HEK293 (cell line): Measurements from ENCODE around the gene RPL22.
A peak's percentile ranks its signal among the peaks of the same experiment; 100 is the strongest.

ENCODE experiments used
- CTCF ChIA-PET: fragments of 350-600 bp; formaldehyde crosslinking; extraction: SDS; loops from one replicate; lab custom pipeline; 2021; ENCODE audit warnings: antibody characterized with exemption; lab: Yijun Ruan, JAX
- POLR2A ChIA-PET: fragments of 300-600 bp; formaldehyde crosslinking; extraction: SDS; loops from one replicate; lab custom pipeline; 2020; ENCODE audit warnings: antibody characterized with exemption, inconsistent platforms; lab: Yijun Ruan, JAX
- H3K27ac ChIP-seq: fragments of 200-500 bp; sonication (Bioruptor generic); 2 replicates; pipeline ENCODE4 v1.5.1; 2014; ENCODE audit warnings: low read depth, low read length, control low read depth, inconsistent platforms; ENCODE audit errors: extremely low read depth
- H3K36me3 ChIP-seq, 2 experiments: fragments of 200-500 bp in 1 of 2; sonication (Bioruptor generic) in 1 of 2; 1 replicate in 1 of 2; 2 replicates in 1 of 2; pipeline ENCODE4 v1.5.1; 2014 to 2017; ENCODE audit warnings: inconsistent platforms in 2 of 2, low read length in 2 of 2; ENCODE audit not compliant: control insufficient read depth in 2 of 2, insufficient read depth in 1 of 2
- H3K4me1 ChIP-seq: fragments of 200-500 bp; sonication (Bioruptor generic); 2 replicates; pipeline ENCODE4 v1.5.1; 2014; ENCODE audit warnings: mild to moderate bottlenecking, low read length, inconsistent platforms; ENCODE audit not compliant: control insufficient read depth, insufficient read depth
- H3K4me3 ChIP-seq: 2 replicates; pipeline ENCODE4 v1.5.1; 2011; ENCODE audit warnings: low read depth, mild to moderate bottlenecking, control low read depth, low read length, moderate library complexity
- H3K9me3 ChIP-seq: fragments of 200-500 bp; sonication (Bioruptor generic); 2 replicates; pipeline ENCODE4 v1.5.1; 2014; ENCODE audit warnings: low read depth, low read length, inconsistent platforms; ENCODE audit not compliant: control insufficient read depth, insufficient read depth
- KLF16 ChIP-seq: fragments of 450-650 bp; formaldehyde crosslinking; IDR thresholded peaks from 2 replicates; pipeline ENCODE4 v1.5.1; 2017; ENCODE audit warnings: missing biosample characterization, missing genetic modification characterization
- TRIM28 ChIP-seq: IDR thresholded peaks from 2 replicates; pipeline ENCODE4 v1.6.1; 2011; ENCODE audit warnings: low read length, control low read depth, borderline replicate concordance
- YY2 ChIP-seq: fragments of 450-650 bp; formaldehyde crosslinking; IDR thresholded peaks from 2 replicates; pipeline ENCODE4 v1.5.1; 2016; ENCODE audit warnings: missing biosample characterization, missing genetic modification characterization
- ZBTB17 ChIP-seq: fragments of 450-650 bp; formaldehyde crosslinking; IDR thresholded peaks from 2 replicates; pipeline ENCODE4 v1.5.1; 2016; ENCODE audit warnings: missing biosample characterization, missing genetic modification characterization
- ZBTB8A ChIP-seq: fragments of 450-650 bp; formaldehyde crosslinking; IDR thresholded peaks from 2 replicates; pipeline ENCODE4 v1.5.1; 2016; ENCODE audit warnings: missing biosample characterization, missing genetic modification characterization
- ZNF112 ChIP-seq: fragments of 450-650 bp; formaldehyde crosslinking; IDR thresholded peaks from 2 replicates; pipeline ENCODE4 v1.5.0; 2017; ENCODE audit warnings: missing biosample characterization, missing genetic modification characterization
- ZNF146 ChIP-seq: fragments of 450-650 bp; formaldehyde crosslinking; IDR thresholded peaks from 2 replicates; pipeline ENCODE4 v1.5.1; 2016; ENCODE audit warnings: missing biosample characterization, missing genetic modification characterization
- ZNF155 ChIP-seq: fragments of 450-650 bp; formaldehyde crosslinking; IDR thresholded peaks from 2 replicates; pipeline ENCODE4 v1.5.1; 2016; ENCODE audit warnings: missing biosample characterization, missing genetic modification characterization
- ZNF169 ChIP-seq: fragments of 450-650 bp; formaldehyde crosslinking; IDR thresholded peaks from 2 replicates; pipeline ENCODE4 v1.5.1; 2016; ENCODE audit warnings: missing biosample characterization, missing genetic modification characterization
- ZNF23 ChIP-seq: fragments of 450-650 bp; formaldehyde crosslinking; IDR thresholded peaks from 2 replicates; pipeline ENCODE4 v1.5.1; 2016; ENCODE audit warnings: missing biosample characterization, missing genetic modification characterization, borderline replicate concordance
- ZNF274 ChIP-seq, 2 experiments: fragments of 200-500 bp in 1 of 2; fragments of 450-650 bp in 1 of 2; sonication (Bioruptor generic) in 1 of 2; formaldehyde crosslinking in 1 of 2; IDR thresholded peaks; 2 replicates each; pipeline versions ENCODE4 v1.5.1 to v1.6.1; 2014 to 2016; ENCODE audit warnings: borderline replicate concordance in 1 of 2, inconsistent platforms in 1 of 2, low read length in 1 of 2, missing biosample characterization in 1 of 2, missing genetic modification characterization in 1 of 2
- ZNF335 ChIP-seq: fragments of 450-650 bp; formaldehyde crosslinking; conservative IDR thresholded peaks from 2 replicates; pipeline ENCODE4 v1.5.1; 2016; ENCODE audit warnings: missing biosample characterization, missing genetic modification characterization
- ZNF366 ChIP-seq: fragments of 450-650 bp; formaldehyde crosslinking; conservative IDR thresholded peaks from 2 replicates; pipeline ENCODE4 v1.5.1; 2016; ENCODE audit warnings: missing biosample characterization, missing genetic modification characterization
- ZNF391 ChIP-seq: fragments of 450-650 bp; formaldehyde crosslinking; IDR thresholded peaks from 2 replicates; pipeline ENCODE4 v1.5.1; 2016; ENCODE audit warnings: low read depth, missing biosample characterization, missing genetic modification characterization, borderline replicate concordance
- ZNF555 ChIP-seq: fragments of 450-650 bp; formaldehyde crosslinking; conservative IDR thresholded peaks from 2 replicates; pipeline ENCODE4 v1.5.1; 2017; ENCODE audit warnings: missing biosample characterization, mild to moderate bottlenecking, missing genetic modification characterization, inconsistent platforms
- ZNF558 ChIP-seq: fragments of 450-650 bp; formaldehyde crosslinking; IDR thresholded peaks from 2 replicates; pipeline ENCODE4 v1.5.1; 2016; ENCODE audit warnings: missing biosample characterization, missing genetic modification characterization
- ZNF585B ChIP-seq: fragments of 450-650 bp; formaldehyde crosslinking; IDR thresholded peaks from 2 replicates; pipeline ENCODE4 v1.5.1; 2016; ENCODE audit warnings: missing biosample characterization, missing genetic modification characterization
- ZNF626 ChIP-seq: fragments of 450-650 bp; sonication (Bioruptor Pico); formaldehyde crosslinking; IDR thresholded peaks from 2 replicates; pipeline ENCODE4 v1.5.1; 2018; ENCODE audit warnings: missing biosample characterization, missing genetic modification characterization, inconsistent platforms
- ZNF658 ChIP-seq: fragments of 450-650 bp; formaldehyde crosslinking; IDR thresholded peaks from 2 replicates; pipeline ENCODE4; 2016; ENCODE audit warnings: missing biosample characterization, missing genetic modification characterization
- ZNF670 ChIP-seq: fragments of 450-650 bp; formaldehyde crosslinking; IDR thresholded peaks from 2 replicates; pipeline ENCODE4 v1.5.1; 2016; ENCODE audit warnings: missing biosample characterization, missing genetic modification characterization, low read depth
- TF ChIP-seq, protein P1 (sequence below): fragments of 450-650 bp; formaldehyde crosslinking; conservative IDR thresholded peaks from 2 replicates; pipeline ENCODE4 v1.5.1; 2016; ENCODE audit warnings: low read depth, missing biosample characterization, missing genetic modification characterization
- TF ChIP-seq, protein P2 (sequence below): fragments of 450-650 bp; formaldehyde crosslinking; IDR thresholded peaks from 2 replicates; pipeline ENCODE4 v1.5.1; 2017; ENCODE audit warnings: missing biosample characterization, missing genetic modification characterization
- TF ChIP-seq, protein P3 (sequence below): fragments of 450-650 bp; formaldehyde crosslinking; IDR thresholded peaks from 2 replicates; pipeline ENCODE4 v1.5.1; 2016; ENCODE audit warnings: missing biosample characterization, missing genetic modification characterization
- TF ChIP-seq, protein P4 (sequence below): fragments of 450-650 bp; formaldehyde crosslinking; IDR thresholded peaks from 2 replicates; pipeline ENCODE4 v1.5.0; 2017; ENCODE audit warnings: missing biosample characterization, missing genetic modification characterization, borderline replicate concordance
- TF ChIP-seq, protein P5 (sequence below): fragments of 450-650 bp; formaldehyde crosslinking; IDR thresholded peaks from 2 replicates; pipeline ENCODE4 v1.5.1; 2017; ENCODE audit warnings: missing biosample characterization, missing genetic modification characterization

Gene RPL22

DNA sequence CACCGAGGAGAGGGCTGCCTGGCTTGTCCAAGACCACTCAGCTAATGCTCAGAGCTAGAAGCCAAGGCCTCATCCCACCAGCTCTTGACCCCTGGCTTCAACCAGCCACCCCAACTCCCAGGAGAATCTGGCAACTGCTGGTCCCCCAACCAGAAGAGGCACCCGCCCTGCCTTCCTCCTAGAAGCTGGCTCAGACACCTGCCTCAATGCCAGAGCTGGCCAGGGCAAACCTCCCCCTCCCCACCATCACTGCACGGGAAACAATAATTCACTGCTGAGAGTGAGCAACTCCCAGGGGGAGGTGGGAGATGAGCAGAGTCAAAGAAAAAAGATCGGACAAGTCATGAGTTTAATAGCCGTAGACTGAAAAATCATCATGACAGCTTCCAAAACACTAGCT lies 22.6 kb downstream of the RPL22 start (continued):
- TF ChIP-seq, protein P1, sequence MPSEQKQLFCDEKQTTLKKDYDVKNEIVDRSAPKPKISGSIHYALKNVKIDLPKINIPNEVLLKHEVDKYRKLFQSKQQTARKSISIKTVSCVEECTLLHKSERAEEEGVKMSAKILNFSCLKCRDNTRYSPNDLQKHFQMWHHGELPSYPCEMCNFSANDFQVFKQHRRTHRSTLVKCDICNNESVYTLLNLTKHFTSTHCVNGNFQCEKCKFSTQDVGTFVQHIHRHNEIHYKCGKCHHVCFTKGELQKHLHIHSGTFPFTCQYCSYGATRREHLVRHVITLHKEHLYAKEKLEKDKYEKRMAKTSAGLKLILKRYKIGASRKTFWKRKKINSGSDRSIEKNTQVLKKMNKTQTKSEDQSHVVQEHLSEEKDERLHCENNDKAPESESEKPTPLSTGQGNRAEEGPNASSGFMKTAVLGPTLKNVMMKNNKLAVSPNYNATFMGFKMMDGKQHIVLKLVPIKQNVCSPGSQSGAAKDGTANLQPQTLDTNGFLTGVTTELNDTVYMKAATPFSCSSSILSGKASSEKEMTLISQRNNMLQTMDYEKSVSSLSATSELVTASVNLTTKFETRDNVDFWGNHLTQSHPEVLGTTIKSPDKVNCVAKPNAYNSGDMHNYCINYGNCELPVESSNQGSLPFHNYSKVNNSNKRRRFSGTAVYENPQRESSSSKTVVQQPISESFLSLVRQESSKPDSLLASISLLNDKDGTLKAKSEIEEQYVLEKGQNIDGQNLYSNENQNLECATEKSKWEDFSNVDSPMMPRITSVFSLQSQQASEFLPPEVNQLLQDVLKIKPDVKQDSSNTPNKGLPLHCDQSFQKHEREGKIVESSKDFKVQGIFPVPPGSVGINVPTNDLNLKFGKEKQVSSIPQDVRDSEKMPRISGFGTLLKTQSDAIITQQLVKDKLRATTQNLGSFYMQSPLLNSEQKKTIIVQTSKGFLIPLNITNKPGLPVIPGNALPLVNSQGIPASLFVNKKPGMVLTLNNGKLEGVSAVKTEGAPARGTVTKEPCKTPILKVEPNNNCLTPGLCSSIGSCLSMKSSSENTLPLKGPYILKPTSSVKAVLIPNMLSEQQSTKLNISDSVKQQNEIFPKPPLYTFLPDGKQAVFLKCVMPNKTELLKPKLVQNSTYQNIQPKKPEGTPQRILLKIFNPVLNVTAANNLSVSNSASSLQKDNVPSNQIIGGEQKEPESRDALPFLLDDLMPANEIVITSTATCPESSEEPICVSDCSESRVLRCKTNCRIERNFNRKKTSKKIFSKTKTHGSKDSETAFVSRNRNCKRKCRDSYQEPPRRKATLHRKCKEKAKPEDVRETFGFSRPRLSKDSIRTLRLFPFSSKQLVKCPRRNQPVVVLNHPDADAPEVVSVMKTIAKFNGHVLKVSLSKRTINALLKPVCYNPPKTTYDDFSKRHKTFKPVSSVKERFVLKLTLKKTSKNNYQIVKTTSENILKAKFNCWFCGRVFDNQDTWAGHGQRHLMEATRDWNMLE (tag by site-specific recombination) = no peak
- TF ChIP-seq ZNF155 (tag by site-specific recombination) = no peak
- TF ChIP-seq ZNF555 (tag by site-specific recombination) = no peak
- TF ChIP-seq, protein P2, sequence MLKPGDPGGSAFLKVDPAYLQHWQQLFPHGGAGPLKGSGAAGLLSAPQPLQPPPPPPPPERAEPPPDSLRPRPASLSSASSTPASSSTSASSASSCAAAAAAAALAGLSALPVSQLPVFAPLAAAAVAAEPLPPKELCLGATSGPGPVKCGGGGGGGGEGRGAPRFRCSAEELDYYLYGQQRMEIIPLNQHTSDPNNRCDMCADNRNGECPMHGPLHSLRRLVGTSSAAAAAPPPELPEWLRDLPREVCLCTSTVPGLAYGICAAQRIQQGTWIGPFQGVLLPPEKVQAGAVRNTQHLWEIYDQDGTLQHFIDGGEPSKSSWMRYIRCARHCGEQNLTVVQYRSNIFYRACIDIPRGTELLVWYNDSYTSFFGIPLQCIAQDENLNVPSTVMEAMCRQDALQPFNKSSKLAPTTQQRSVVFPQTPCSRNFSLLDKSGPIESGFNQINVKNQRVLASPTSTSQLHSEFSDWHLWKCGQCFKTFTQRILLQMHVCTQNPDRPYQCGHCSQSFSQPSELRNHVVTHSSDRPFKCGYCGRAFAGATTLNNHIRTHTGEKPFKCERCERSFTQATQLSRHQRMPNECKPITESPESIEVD = no peak
- no peak for TF ChIP-seq ZBTB8A (tag by site-specific recombination)
- TF ChIP-seq ZNF670 = no peak

DNA sequence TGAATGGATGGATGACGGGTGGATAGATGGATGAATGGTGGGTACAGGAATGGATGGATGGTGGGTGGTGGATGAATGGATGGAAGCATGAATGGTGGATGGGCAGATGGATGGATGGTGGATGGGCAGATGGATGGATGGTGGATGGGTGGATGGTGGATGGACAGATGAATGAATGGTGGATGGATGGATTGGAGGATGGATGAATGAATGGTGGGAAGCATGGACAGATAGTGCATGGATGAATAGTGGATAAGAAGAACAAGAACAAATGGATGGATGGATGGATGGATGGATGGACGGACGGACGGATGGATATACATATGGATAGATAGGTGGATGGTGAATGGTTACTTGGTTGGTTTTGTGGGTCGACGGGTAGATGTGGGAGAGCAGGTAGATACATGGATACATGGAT lies 24.0 kb downstream of the RPL22 start:
- no peaks in the 10 kb centered on the region for H3K9me3 ChIP-seq
- H3K4me3 ChIP-seq = no peak overlapping the region
- ChIA-PET CTCF (no interaction called here), POLR2A (no interaction called here)
- H3K4me1 ChIP-seq = no peaks in the 10 kb centered on the region
- no peak overlapping the region for H3K27ac ChIP-seq
- H3K36me3 ChIP-seq = no peaks in the 10 kb centered on the region
- TF ChIP-seq ZNF558 (tag by site-specific recombination) (no peak), ZNF274 (IDR thresholded peaks at IDR 0.05; ENCODE audit: low read length) (no peak), ZNF274 (tag by site-specific recombination; IDR thresholded peaks at IDR 0.05; ENCODE audit: borderline replicate concordance) (no peak), KLF16 (peak; percentile 18; the same call in 1 of the 2 replicates), ZNF391 (tag by site-specific recombination) (no peak), ZNF169 (tag by site-specific recombination) (no peak), ZNF366 (tag by site-specific recombination) (peak; percentile 93), ZNF112 (tag by site-specific recombination) (peak; percentile 17; the same call in 1 of the 2 replicates), TRIM28 (no peak), YY2 (tag by site-specific recombination) (no peak), ZNF335 (tag by site-specific recombination) (no peak), ZNF585B (tag by site-specific recombination) (no peak), ZNF626 (tag by site-specific recombination) (no peak), ZNF658 (no peak), ZNF23 (tag by site-specific recombination) (no peak), ZNF146 (tag by site-specific recombination) (no peak), ZBTB17 (tag by site-specific recombination) (peak; percentile 93)
- TF ChIP-seq, protein P3, sequence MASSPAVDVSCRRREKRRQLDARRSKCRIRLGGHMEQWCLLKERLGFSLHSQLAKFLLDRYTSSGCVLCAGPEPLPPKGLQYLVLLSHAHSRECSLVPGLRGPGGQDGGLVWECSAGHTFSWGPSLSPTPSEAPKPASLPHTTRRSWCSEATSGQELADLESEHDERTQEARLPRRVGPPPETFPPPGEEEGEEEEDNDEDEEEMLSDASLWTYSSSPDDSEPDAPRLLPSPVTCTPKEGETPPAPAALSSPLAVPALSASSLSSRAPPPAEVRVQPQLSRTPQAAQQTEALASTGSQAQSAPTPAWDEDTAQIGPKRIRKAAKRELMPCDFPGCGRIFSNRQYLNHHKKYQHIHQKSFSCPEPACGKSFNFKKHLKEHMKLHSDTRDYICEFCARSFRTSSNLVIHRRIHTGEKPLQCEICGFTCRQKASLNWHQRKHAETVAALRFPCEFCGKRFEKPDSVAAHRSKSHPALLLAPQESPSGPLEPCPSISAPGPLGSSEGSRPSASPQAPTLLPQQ (tag by site-specific recombination) = no peak
- TF ChIP-seq, protein P4, sequence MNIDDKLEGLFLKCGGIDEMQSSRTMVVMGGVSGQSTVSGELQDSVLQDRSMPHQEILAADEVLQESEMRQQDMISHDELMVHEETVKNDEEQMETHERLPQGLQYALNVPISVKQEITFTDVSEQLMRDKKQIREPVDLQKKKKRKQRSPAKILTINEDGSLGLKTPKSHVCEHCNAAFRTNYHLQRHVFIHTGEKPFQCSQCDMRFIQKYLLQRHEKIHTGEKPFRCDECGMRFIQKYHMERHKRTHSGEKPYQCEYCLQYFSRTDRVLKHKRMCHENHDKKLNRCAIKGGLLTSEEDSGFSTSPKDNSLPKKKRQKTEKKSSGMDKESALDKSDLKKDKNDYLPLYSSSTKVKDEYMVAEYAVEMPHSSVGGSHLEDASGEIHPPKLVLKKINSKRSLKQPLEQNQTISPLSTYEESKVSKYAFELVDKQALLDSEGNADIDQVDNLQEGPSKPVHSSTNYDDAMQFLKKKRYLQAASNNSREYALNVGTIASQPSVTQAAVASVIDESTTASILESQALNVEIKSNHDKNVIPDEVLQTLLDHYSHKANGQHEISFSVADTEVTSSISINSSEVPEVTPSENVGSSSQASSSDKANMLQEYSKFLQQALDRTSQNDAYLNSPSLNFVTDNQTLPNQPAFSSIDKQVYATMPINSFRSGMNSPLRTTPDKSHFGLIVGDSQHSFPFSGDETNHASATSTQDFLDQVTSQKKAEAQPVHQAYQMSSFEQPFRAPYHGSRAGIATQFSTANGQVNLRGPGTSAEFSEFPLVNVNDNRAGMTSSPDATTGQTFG = no peak
- TF ChIP-seq, protein P5, sequence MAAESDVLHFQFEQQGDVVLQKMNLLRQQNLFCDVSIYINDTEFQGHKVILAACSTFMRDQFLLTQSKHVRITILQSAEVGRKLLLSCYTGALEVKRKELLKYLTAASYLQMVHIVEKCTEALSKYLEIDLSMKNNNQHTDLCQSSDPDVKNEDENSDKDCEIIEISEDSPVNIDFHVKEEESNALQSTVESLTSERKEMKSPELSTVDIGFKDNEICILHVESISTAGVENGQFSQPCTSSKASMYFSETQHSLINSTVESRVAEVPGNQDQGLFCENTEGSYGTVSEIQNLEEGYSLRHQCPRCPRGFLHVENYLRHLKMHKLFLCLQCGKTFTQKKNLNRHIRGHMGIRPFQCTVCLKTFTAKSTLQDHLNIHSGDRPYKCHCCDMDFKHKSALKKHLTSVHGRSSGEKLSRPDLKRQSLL = no peak
